Brain microvascular endothelial cell (primary cell): ENCODE data around the gene TUBB.

ENCODE experiments used
- DNase-seq: peaks from one replicate; pipeline ENCODE4 v3.0.0-alpha.2; 2020
- H3K27ac ChIP-seq: fragments of 250-450 bp; sonication (Bioruptor Pico); 2 replicates; pipeline ENCODE4 v1.5.1; 2020; ENCODE audit warnings: mild to moderate bottlenecking, moderate library complexity
- H3K27me3 ChIP-seq: fragments of 250-450 bp; sonication (Bioruptor Pico); replicated peaks from 2 replicates; pipeline ENCODE4 v1.5.1; 2020; ENCODE audit warnings: mild to moderate bottlenecking
- H3K36me3 ChIP-seq: fragments of 250-450 bp; sonication (Bioruptor Pico); replicated peaks from 2 replicates; pipeline ENCODE4 v1.5.1; 2020; ENCODE audit warnings: mild to moderate bottlenecking
- H3K4me3 ChIP-seq: 2 replicates; pipeline ENCODE4 v1.5.1; 2011; ENCODE audit warnings: low read depth, mild to moderate bottlenecking, control low read depth, low read length, moderate library complexity
- in situ Hi-C: cut with HindIII; loops from 2 replicates; pipeline ENCODE4 v1.10.0; 2017; ENCODE audit warnings: low sequenced_read_pairs, low pct_ligation_motif_present
- TF ChIP-seq, protein P1 (sequence below): IDR thresholded peaks from 2 replicates; pipeline ENCODE4 v1.5.1; 2011; ENCODE audit warnings: low read depth, mild to moderate bottlenecking, moderate library complexity, low read length, control low read depth, inconsistent platforms; ENCODE audit errors: missing control alignments

Gene TUBB

DNA sequence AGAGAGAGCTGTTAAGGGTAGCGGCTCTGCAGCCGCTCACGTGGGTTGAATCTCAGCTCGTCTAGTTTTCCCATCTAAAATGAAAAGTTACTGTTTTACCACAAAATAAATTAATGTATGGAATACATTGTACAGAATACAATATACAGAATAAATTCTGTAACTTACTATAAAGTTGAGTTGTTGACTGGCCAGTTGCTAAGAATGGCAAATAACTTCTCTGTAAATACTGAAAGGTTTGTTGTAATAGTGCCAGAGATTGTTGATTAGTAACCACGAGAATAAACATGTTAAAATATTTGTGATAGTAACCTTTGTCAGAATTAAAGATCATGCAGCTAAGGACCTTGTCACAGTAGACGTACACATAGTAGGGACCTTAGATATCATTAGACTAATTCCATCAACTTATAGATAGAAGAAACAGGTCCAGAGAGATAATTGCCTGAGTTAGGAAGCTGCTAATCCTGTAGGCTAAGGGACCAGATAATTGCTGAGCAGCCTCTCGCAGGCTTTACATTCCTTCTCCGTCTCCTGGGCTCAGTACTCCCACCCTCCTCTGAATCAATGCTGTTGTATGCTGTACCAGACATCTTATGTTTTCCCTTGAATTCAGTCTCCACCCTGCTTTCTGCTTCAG is 28.8 kb upstream of the TUBB start:
- Histone ChIP-seq H3K36me3 (no peaks in the 10 kb centered on the region), H3K27me3 (no peaks in the 10 kb centered on the region), H3K27ac (peak overlapping the region; percentile 48), H3K4me3 (peak overlapping the region; percentile 86)
- DNase-seq = no peak
- TF ChIP-seq, protein P1, sequence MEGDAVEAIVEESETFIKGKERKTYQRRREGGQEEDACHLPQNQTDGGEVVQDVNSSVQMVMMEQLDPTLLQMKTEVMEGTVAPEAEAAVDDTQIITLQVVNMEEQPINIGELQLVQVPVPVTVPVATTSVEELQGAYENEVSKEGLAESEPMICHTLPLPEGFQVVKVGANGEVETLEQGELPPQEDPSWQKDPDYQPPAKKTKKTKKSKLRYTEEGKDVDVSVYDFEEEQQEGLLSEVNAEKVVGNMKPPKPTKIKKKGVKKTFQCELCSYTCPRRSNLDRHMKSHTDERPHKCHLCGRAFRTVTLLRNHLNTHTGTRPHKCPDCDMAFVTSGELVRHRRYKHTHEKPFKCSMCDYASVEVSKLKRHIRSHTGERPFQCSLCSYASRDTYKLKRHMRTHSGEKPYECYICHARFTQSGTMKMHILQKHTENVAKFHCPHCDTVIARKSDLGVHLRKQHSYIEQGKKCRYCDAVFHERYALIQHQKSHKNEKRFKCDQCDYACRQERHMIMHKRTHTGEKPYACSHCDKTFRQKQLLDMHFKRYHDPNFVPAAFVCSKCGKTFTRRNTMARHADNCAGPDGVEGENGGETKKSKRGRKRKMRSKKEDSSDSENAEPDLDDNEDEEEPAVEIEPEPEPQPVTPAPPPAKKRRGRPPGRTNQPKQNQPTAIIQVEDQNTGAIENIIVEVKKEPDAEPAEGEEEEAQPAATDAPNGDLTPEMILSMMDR = no peak
- in situ Hi-C loops = no loop called here

DNA sequence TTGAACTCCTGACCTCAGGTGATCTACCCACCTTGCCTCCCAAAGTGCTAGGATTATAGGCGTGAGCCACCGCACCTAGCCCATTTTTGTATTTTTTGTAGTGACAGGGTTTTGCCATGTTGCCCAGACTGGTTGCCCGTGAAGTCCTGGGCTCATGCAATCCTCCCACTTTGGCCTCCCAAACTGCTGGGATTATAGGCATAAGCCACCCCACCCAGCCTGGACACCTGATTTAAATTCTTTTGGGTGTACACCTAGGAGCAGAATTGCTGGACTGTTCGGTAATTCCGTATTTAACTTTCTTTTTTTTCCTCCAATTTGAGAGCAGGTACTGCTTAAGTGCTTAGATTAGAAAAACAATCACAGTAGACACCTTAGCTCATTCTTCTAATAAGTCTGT is 23.7 kb upstream of the TUBB start:
- in situ Hi-C loops = no loop called here
- Histone ChIP-seq H3K27me3 (no peaks in the 10 kb centered on the region), H3K27ac (no peak overlapping the region), H3K4me3 (no peak overlapping the region), H3K36me3 (peaks cover 3% of the 10 kb centered on the region)
- DNase-seq = no peak
- TF ChIP-seq, protein P1 = no peak

DNA sequence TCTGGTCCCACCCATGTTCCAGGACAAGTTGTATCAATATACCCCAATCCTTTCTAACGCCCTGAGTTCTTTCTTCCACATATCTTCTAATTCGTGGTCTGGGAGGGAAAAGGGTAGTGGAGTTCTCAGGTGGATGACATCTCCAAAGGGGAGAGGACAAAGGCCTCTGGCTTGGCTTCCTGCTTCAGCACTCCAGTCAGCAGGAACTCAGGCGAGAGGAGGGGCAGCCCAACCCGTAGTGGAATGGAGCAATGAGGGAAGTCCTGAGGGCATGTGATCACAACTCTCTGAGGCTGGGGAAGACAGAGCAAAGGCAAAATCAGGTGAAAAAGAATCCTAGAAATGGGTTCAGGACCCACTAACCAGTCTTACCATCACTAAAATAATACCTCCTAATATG is 19.8 kb upstream of the TUBB start:
- no peak for DNase-seq
- in situ Hi-C loops = no loop called here
- Histone ChIP-seq H3K27ac (no peak overlapping the region), H3K4me3 (no peak overlapping the region), H3K36me3 (peaks cover 10% of the 10 kb centered on the region), H3K27me3 (no peaks in the 10 kb centered on the region)
- TF ChIP-seq, protein P1 = no peak

DNA sequence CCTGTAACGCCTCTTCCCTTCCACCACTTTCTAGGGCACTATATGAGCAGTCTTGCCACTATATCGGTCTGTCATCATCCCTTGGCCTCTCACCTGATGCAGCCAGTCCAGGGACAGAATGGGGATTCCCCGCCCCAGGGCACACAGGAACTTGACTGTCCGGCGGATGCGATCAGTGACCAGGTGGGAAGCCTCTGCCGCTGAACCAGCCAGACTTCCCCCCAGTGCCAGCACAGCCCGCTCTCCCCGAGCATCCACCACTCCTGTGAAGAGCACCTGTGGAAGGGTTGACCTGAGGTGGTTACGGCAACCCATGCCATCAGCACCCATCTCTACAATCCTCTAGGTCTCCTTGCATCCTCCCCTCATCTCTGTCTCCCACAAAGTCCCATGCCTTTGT is 17.1 kb upstream of the TUBB start:
- in situ Hi-C loops = no loop called here

DNA sequence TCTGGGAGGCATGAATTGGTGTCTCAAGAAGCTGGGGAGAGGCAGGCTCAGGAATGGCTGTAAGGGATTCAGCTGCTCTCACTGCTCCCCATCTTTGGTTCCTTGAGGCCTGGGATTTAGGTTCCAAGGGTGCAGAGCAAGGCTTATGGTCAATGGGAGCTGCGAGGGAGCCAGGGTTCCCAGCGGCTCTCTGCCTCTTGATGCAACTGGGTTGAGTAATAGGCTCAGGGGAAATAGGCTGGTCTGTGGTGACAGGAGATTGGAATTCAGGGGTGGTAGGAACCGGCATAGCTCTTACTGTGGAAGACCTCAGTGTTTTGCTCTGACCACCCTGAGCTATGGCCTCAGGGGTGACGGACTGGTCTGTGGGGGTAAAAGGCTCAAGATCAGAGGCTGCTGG is 16.3 kb upstream of the TUBB start:
- Histone ChIP-seq H3K27me3 (no peaks in the 10 kb centered on the region), H3K27ac (no peak overlapping the region), H3K36me3 (peaks cover 10% of the 10 kb centered on the region), H3K4me3 (no peak overlapping the region)
- TF ChIP-seq, protein P1 = no peak
- no peak for DNase-seq
- in situ Hi-C loops = no loop called here

More for the DNA sequence above, 17.1 kb upstream of the TUBB start:
- TF ChIP-seq, protein P1 = no peak
- no peak overlapping the region for H3K4me3 ChIP-seq
- no peaks in the 10 kb centered on the region for H3K27me3 ChIP-seq
- DNase-seq = no peak
- H3K36me3 ChIP-seq = peaks cover 10% of the 10 kb centered on the region
- no peak overlapping the region for H3K27ac ChIP-seq

DNA sequence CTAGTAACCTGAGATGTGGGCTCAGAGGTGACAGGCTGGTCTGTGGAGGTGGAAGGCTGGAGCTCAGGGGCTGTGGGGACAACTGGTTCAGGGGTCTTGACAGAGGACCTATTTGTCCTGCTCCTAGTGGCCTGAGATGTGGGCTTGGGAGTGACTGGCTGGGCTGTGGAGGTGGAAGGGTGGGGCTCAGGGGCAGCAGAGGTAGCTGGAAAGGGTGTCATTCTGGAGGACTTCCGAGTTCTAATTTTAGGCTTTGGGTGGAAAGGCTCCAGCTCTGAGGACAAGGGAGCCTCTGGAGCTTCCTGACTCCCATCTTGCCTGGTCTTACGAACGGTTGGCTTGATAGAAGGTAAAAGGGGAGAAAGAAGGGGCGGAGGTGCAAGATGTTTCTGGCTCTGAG is 14.5 kb upstream of the TUBB start:
- in situ Hi-C loops = no loop called here
- no peak for DNase-seq
- Histone ChIP-seq H3K27me3 (no peaks in the 10 kb centered on the region), H3K36me3 (peaks cover 14% of the 10 kb centered on the region), H3K4me3 (no peak overlapping the region), H3K27ac (no peak overlapping the region)
- TF ChIP-seq, protein P1 = no peak
